Skeletal muscle tissue (tissue), 4 donors: ENCODE results near the gene KDM4C. TPM values are rescaled to one million over a fixed set of nuclear protein-coding genes. Genes with fewer than 3 reads are reported as not detected.

ENCODE experiments used
- H3K27ac ChIP-seq: one replicate; pipeline ENCODE4 v1.7.0; 2013; ENCODE audit warnings: mild to moderate bottlenecking, low read depth, low read length, inconsistent platforms
- H3K27me3 ChIP-seq, 3 donors: one replicate each; pipeline ENCODE4 v1.7.0; 2013; ENCODE audit warnings: low read length in 3 of 3; ENCODE audit not compliant: control insufficient read depth in 3 of 3, insufficient read depth in 3 of 3
- H3K36me3 ChIP-seq, 3 donors: one replicate each; pipeline ENCODE4 v1.7.0; 2013; ENCODE audit warnings: low read length in 3 of 3; ENCODE audit not compliant: control insufficient read depth in 3 of 3, insufficient read depth in 3 of 3
- H3K4me1 ChIP-seq, 3 donors: one replicate each; pipeline ENCODE4 v1.7.0; 2013; ENCODE audit warnings: low read length in 3 of 3, mild to moderate bottlenecking in 3 of 3; ENCODE audit not compliant: control insufficient read depth in 3 of 3, insufficient read depth in 3 of 3
- H3K4me3 ChIP-seq, 3 donors: one replicate each; pipeline ENCODE4 v1.7.0; 2013; ENCODE audit warnings: low read length in 3 of 3
- H3K9ac ChIP-seq, 3 donors: one replicate each; pipeline ENCODE4 v1.7.0; 2013; ENCODE audit warnings: low read length in 3 of 3, mild to moderate bottlenecking in 3 of 3, moderate library complexity in 2 of 3, low read depth in 1 of 3
- H3K9me3 ChIP-seq, 3 donors: one replicate each; pipeline ENCODE4 v1.7.0; 2013; ENCODE audit warnings: low read length in 3 of 3; ENCODE audit not compliant: control insufficient read depth in 3 of 3
- total RNA-seq: library from RNA; depleted of rRNA; stranded (reverse); fragments of >200 nt; gene quantifications from one replicate; pipeline ENCODE4 v1.2.3, GENCODE V29; 2014
- donor health status: Osteomylitis.

KDM4C gene
- total RNA-seq, 1 donor from 2014 or later, result 50.1 TPM

GRCh38 chr9:7097785-7098752 is 340.3 kb downstream of the KDM4C start:
- Histone ChIP-seq H3K27ac (peak overlapping the region; percentile 71), H3K27me3 (no peaks in the 10 kb centered on the region), H3K4me3 (no peak overlapping the region), H3K9ac (peak overlapping the region in 1 of 3 donors; percentile 9), H3K36me3 (no peaks in the 10 kb centered on the region), H3K4me1 (peaks cover 30 to 34% (median 33%) of the 10 kb centered on the region in 3 donors), H3K9me3 (no peaks in the 10 kb centered on the region)

DNA sequence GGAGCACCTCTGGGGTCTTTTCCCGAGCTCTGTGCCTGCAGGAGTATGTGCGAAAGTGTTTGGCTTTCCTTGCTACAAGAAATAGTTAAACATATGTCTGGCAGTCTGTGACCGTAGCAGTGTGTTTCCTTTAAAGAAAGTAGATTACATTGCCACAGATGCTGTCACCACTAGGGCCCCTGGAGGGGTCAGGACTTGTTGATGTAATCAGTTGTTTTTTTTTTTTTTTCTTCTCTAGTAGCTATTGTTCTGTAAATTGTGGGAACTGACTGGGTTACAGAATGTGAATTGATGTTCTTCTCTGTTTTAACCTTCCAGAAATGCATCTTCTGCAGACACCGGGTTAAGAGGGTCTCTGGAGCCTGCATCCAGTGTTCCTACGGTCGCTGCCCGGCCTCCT is 345.6 kb downstream of the KDM4C start:
- Histone ChIP-seq H3K27ac (no peak overlapping the region), H3K36me3 (peaks cover 0 to 11% (median 0%) of the 10 kb centered on the region in 3 donors), H3K9ac (no peak overlapping the region), H3K27me3 (no peaks in the 10 kb centered on the region), H3K4me1 (peaks cover 21 to 27% (median 23%) of the 10 kb centered on the region in 3 donors), H3K9me3 (no peaks in the 10 kb centered on the region), H3K4me3 (no peak overlapping the region)

DNA sequence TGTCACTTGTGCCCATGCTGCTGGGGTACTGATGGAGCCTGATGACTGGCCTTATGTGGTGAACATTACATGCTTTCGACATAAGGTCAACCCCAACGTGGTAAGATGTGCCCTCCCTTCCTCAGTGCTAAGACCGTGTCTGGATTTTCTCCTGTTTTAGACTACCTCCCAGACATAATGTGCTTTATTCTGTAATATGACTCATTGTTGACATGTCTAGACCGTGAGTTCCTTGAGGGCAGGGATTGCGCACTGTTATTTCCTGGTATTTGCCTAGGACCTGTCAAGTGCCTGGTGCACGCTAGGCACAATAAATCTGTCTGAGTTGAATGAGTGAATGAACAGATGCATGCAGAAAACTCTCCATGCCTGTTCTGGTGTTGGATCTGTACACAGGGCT is 346.0 kb downstream of the KDM4C start:
- no peaks in the 10 kb centered on the region for H3K9me3 ChIP-seq
- peak overlapping the region in 1 of 3 donors; percentile 6 for H3K4me3 ChIP-seq
- no peak overlapping the region for H3K9ac ChIP-seq
- H3K36me3 ChIP-seq, result peaks cover 0 to 11% (median 0%) of the 10 kb centered on the region in 3 donors
- H3K27me3 ChIP-seq, result no peaks in the 10 kb centered on the region
- no peak overlapping the region for H3K27ac ChIP-seq
- peaks cover 17 to 24% (median 19%) of the 10 kb centered on the region in 3 donors for H3K4me1 ChIP-seq

DNA sequence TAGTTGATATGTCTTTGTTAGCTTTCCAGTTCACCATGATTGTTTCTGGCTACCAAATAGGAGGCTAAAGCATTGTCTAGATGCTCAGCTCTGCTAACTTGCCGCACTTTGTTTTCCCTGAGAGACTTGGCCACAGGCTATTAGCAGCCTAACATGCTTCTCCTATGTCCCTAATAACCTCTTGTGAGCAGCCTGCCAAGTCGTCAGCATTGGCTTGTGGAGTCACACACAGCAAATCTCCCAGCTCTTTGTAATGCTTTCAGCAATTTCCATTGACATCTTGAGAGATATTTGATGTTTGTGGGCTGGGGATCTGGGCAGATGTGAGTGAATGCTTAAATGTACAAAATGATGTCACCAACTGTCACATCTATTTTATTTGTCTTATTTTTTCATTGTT is 346.9 kb downstream of the KDM4C start:
- H3K9me3 ChIP-seq, result no peaks in the 10 kb centered on the region
- peaks cover 0 to 11% (median 0%) of the 10 kb centered on the region in 3 donors for H3K36me3 ChIP-seq
- no peaks in the 10 kb centered on the region for H3K27me3 ChIP-seq
- H3K9ac ChIP-seq, result no peak overlapping the region
- H3K4me3 ChIP-seq, result no peak overlapping the region
- peaks cover 11 to 19% (median 11%) of the 10 kb centered on the region in 3 donors for H3K4me1 ChIP-seq
- no peak overlapping the region for H3K27ac ChIP-seq

GRCh38 chr9:7105095-7105494 is 347.3 kb downstream of the KDM4C start:
- no peak overlapping the region for H3K9ac ChIP-seq
- H3K9me3 ChIP-seq, result no peaks in the 10 kb centered on the region
- H3K36me3 ChIP-seq, result peaks cover 0 to 11% (median 0%) of the 10 kb centered on the region in 3 donors
- no peak overlapping the region for H3K27ac ChIP-seq
- no peak overlapping the region for H3K4me3 ChIP-seq
- no peaks in the 10 kb centered on the region for H3K27me3 ChIP-seq
- H3K4me1 ChIP-seq, result peaks cover 11 to 19% (median 11%) of the 10 kb centered on the region in 3 donors

GRCh38 chr9:7108936-7109335 is 351.2 kb downstream of the KDM4C start:
- Histone ChIP-seq H3K4me3 (no peak overlapping the region), H3K4me1 (peaks cover 3 to 13% (median 8%) of the 10 kb centered on the region in 3 donors), H3K9ac (no peak overlapping the region), H3K9me3 (no peaks in the 10 kb centered on the region), H3K27ac (no peak overlapping the region), H3K36me3 (peaks cover 0 to 5% (median 0%) of the 10 kb centered on the region in 3 donors), H3K27me3 (no peaks in the 10 kb centered on the region)

- no peak overlapping the region for H3K9ac ChIP-seq
- no peak overlapping the region for H3K27ac ChIP-seq
- H3K4me3 ChIP-seq, result no peak overlapping the region
- no peaks in the 10 kb centered on the region for H3K36me3 ChIP-seq
- H3K9me3 ChIP-seq, result no peaks in the 10 kb centered on the region
- no peaks in the 10 kb centered on the region for H3K27me3 ChIP-seq
- H3K4me1 ChIP-seq, result no peaks in the 10 kb centered on the region
Observed at GRCh38 chr9:7111413-7111812, 353.6 kb downstream of the KDM4C start.

DNA sequence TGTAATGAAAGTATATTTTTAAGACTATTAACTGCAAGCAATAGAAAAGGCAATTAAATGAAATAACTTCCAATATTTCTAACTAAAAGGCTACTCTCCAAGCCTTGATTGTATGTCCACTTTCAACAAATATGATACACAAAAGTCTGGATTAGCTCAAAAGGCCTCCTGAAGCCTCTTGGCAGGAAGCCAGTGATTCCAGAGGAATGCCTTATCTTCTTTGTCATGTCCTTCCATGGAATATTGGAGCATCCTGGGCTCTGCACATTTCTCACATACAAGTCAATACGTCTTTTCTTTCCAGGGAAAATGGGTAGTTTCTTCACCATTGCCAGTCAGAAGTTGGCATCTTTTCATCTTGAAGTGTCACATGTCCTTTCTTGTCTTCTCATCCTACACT is 357.8 kb downstream of the KDM4C start:
- H3K27ac ChIP-seq, result no peak overlapping the region
- H3K4me3 ChIP-seq, result no peak overlapping the region
- no peaks in the 10 kb centered on the region for H3K9me3 ChIP-seq
- no peaks in the 10 kb centered on the region for H3K27me3 ChIP-seq
- no peak overlapping the region for H3K9ac ChIP-seq
- no peaks in the 10 kb centered on the region for H3K4me1 ChIP-seq
- no peaks in the 10 kb centered on the region for H3K36me3 ChIP-seq

GRCh38 chr9:7117676-7118561 is 360.1 kb downstream of the KDM4C start:
- H3K9ac ChIP-seq, result no peak overlapping the region
- H3K36me3 ChIP-seq, result no peaks in the 10 kb centered on the region

More at GRCh38 chr9:7117676-7118561, 360.1 kb downstream of the KDM4C start:
- H3K4me1 ChIP-seq, result no peaks in the 10 kb centered on the region
- no peak overlapping the region for H3K27ac ChIP-seq
- no peaks in the 10 kb centered on the region for H3K9me3 ChIP-seq
- H3K27me3 ChIP-seq, result no peaks in the 10 kb centered on the region
- H3K4me3 ChIP-seq, result no peak overlapping the region
